ENCODE measurements around the gene ARF5. TPM values are rescaled to one million over a fixed set of nuclear protein-coding genes. Genes with fewer than 3 reads are reported as not detected.
"Not testable (repeated sequence)": the region's sequence is repeated elsewhere in the genome, so short reads cannot be mapped to it uniquely, and the experiment has no call there.

ARF5 gene
- total RNA-seq, 2 donors from 2014 or later: 234 to 277 TPM

DNA sequence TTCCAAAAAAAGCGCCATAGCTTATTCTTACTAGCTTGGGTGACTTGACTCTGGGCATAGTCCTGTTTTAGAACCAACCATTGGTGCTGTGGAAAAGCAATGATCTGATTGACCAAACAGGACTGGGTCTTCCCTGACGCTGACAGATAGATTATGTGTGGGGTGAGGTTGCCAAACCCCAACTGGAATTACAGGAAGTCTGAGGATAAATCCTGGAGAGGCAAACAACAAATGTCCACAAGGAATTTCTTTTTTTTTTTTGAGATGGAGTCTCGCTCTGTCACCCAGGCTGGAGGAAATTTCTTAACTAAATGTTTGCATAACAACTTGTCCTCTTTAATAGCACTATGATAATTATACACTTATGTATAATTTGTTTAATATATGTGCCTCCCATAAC, 22.0 kb upstream of the ARF5 start:
- no peaks in the 10 kb centered on the region for H3K27me3 ChIP-seq (ENCODE audit: control insufficient read depth, insufficient read depth, low read length, poor library complexity, severe bottlenecking)
- WGBS, 2 experiments (ENCODE audit: insufficient coverage in 1 of 2, insufficient read length in 1 of 2): 87 to 100% methylated on average over 2 to 3 of the region's 3 CpGs

DNA sequence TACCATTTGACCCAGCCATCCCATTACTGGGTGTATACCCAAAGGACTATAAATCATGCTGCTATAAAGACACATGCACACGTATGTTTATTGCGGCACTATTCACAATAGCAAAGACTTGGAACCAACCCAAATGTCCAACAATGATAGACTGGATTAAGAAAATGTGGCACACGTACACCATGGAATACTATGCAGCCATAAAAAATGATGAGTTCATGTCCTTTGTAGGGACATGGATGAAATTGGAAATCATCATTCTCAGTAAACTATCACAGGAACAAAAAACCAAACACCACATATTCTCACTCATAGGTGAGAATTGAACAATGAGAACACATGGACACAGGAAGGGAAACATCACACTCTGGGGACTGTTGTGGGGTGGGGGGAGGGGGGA, 20.2 kb upstream of the ARF5 start:
- H3K4me3 Mint-ChIP-seq; H3K36me3 ChIP-seq (ENCODE audit: control insufficient read depth, insufficient read depth, low read length); H3K27ac ChIP-seq (ENCODE audit: low read depth, low read length); H3K36me3 Mint-ChIP-seq (ENCODE audit: low read depth); H3K27me3 ChIP-seq (ENCODE audit: control insufficient read depth, insufficient read depth, low read length, poor library complexity, severe bottlenecking); H3K27ac Mint-ChIP-seq; H3K4me1 Mint-ChIP-seq; H3K4me1 ChIP-seq (ENCODE audit: control insufficient read depth, insufficient read depth, low read length); H3K4me3 ChIP-seq (ENCODE audit: low read length); DNase-seq; H3K9ac ChIP-seq (ENCODE audit: extremely low read depth, low read length, poor library complexity, severe bottlenecking): not testable (repeated sequence)
- Mint-ChIP-seq H3K9me3 (peaks cover 15% of the 10 kb centered on the region), H3K27me3 (ENCODE audit: insufficient read depth) (peaks cover 20% of the 10 kb centered on the region)
- no CpG with 5 or more reads among the region's 3 CpGs for WGBS, 2 experiments (ENCODE audit: insufficient coverage in 1 of 2, insufficient read length in 1 of 2)
- H3K9me3 ChIP-seq (ENCODE audit: control insufficient read depth, low read length): peaks cover 20% of the 10 kb centered on the region

More for the DNA sequence above, 22.0 kb upstream of the ARF5 start:
- H3K4me1 ChIP-seq (ENCODE audit: control insufficient read depth, insufficient read depth, low read length): no peaks in the 10 kb centered on the region
- H3K27ac Mint-ChIP-seq: no peak overlapping the region
- H3K4me3 Mint-ChIP-seq: no peak overlapping the region
- H3K4me3 ChIP-seq (ENCODE audit: low read length): no peak overlapping the region
- peaks cover 3% of the 10 kb centered on the region for H3K36me3 Mint-ChIP-seq (ENCODE audit: low read depth)
- H3K27ac ChIP-seq (ENCODE audit: low read depth, low read length): no peak overlapping the region
- peaks cover 27% of the 10 kb centered on the region for H3K27me3 Mint-ChIP-seq (ENCODE audit: insufficient read depth)
- no peak for DNase-seq
- H3K36me3 ChIP-seq (ENCODE audit: control insufficient read depth, insufficient read depth, low read length): no peaks in the 10 kb centered on the region
- no peak overlapping the region for H3K9ac ChIP-seq (ENCODE audit: extremely low read depth, low read length, poor library complexity, severe bottlenecking)
- no peak for TF ChIP-seq CTCF (conservative IDR thresholded peaks at IDR 0.05)
- H3K4me1 Mint-ChIP-seq: no peaks in the 10 kb centered on the region
- H3K9me3 ChIP-seq (ENCODE audit: control insufficient read depth, low read length): peaks cover 27% of the 10 kb centered on the region
- peaks cover 21% of the 10 kb centered on the region for H3K9me3 Mint-ChIP-seq

GRCh38 chr7:127571741-127572505, 16.3 kb upstream of the ARF5 start:
- no peak for DNase-seq
- Mint-ChIP-seq H3K9me3 (peaks cover 9% of the 10 kb centered on the region), H3K4me3 (no peak overlapping the region), H3K27ac (no peak overlapping the region), H3K36me3 (ENCODE audit: low read depth) (peaks cover 5% of the 10 kb centered on the region), H3K27me3 (ENCODE audit: insufficient read depth) (peaks cover 1% of the 10 kb centered on the region), H3K4me1 (no peaks in the 10 kb centered on the region)
- H3K9ac ChIP-seq (ENCODE audit: extremely low read depth, low read length, poor library complexity, severe bottlenecking): no peak overlapping the region
- 84 to 96% methylated on average over 2 to 3 of the region's 3 CpGs for WGBS, 2 experiments (ENCODE audit: insufficient coverage in 1 of 2, insufficient read length in 1 of 2)
- H3K9me3 ChIP-seq (ENCODE audit: control insufficient read depth, low read length): peaks cover 13% of the 10 kb centered on the region
- no peaks in the 10 kb centered on the region for H3K36me3 ChIP-seq (ENCODE audit: control insufficient read depth, insufficient read depth, low read length)
- TF ChIP-seq CTCF (conservative IDR thresholded peaks at IDR 0.05): no peak
- no peak overlapping the region for H3K27ac ChIP-seq (ENCODE audit: low read depth, low read length)
- H3K4me3 ChIP-seq (ENCODE audit: low read length): no peak overlapping the region
- H3K4me1 ChIP-seq (ENCODE audit: control insufficient read depth, insufficient read depth, low read length): no peaks in the 10 kb centered on the region
- no peaks in the 10 kb centered on the region for H3K27me3 ChIP-seq (ENCODE audit: control insufficient read depth, insufficient read depth, low read length, poor library complexity, severe bottlenecking)
